ENCODE data around the gene CNOT2. TPM values are rescaled to one million over a fixed set of nuclear protein-coding genes. Genes with fewer than 3 reads are reported as not detected.

The CNOT2 gene
- polyA plus RNA-seq, 1 of the 3 experiments (the other 2 are of a cell fraction), result 45.3 TPM

DNA sequence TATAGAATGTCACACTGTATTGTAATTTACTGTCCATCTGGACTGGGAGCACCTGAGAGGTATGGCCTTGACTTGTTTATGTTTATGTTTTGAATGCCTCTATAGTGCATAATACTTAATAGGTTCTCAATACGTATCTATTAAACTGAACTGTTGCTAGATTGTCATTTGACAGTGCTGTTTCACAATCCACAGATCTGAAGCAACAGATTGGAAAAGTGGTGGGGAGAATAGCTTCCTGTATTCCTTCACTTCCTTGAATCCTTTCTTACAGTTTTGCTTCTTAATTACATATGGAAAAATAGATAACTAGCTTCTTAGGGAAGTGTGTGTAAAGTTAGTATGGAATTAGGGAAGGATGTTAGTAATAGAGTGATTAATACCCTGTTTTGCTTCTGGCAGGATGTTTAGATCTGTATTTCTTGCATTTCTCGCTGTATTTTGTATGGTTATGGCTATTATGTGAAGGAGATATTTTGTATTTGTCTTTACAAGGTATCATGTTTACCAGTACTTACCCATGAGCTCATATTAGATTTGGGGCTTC is 4.5 kb downstream of the CNOT2 start:
- ChIA-PET CTCF (interaction anchor here (0.8 kb wide), 1 partner anchor 12 kb away, joined by 3 read pairs; no protein-coding TSS in a partner anchor), POLR2A (no interaction called here)
- TF ChIP-seq POLR2AphosphoS5 (IDR thresholded peaks at IDR 0.05; ENCODE audit: low read depth, low read length), result no peak
- no peak for TF ChIP-seq EP300 (IDR thresholded peaks at IDR 0.05; ENCODE audit: borderline replicate concordance in 1 of 2, low read depth in 1 of 2, low read length in 1 of 2)
- no peak for TF ChIP-seq RCOR1 (IDR thresholded peaks at IDR 0.05; ENCODE audit: low read length)
- TF ChIP-seq MEF2A (IDR thresholded peaks at IDR 0.05; ENCODE audit: borderline replicate concordance, low read depth), result no peak
- TF ChIP-seq USF2 (IDR thresholded peaks at IDR 0.05; ENCODE audit: borderline replicate concordance, low read depth, low read length), result no peak
- TF ChIP-seq RFX5 (IDR thresholded peaks at IDR 0.05; ENCODE audit: low read length), result no peak
- no peak for TF ChIP-seq SMC3 (IDR thresholded peaks at IDR 0.05; ENCODE audit: low read depth, low read length)
- TF ChIP-seq NFIC (IDR thresholded peaks at IDR 0.05; ENCODE audit: borderline replicate concordance), result no peak
- no peak for TF ChIP-seq PBX3 (IDR thresholded peaks at IDR 0.05)
- TF ChIP-seq SIN3A (IDR thresholded peaks at IDR 0.05; ENCODE audit: borderline replicate concordance, low read depth, low read length), result no peak
- no peak for TF ChIP-seq JUND (IDR thresholded peaks at IDR 0.05)
- no peak for TF ChIP-seq YY1 (IDR thresholded peaks at IDR 0.05; ENCODE audit: low read depth)
- no peak for TF ChIP-seq FOSL2 (IDR thresholded peaks at IDR 0.05; ENCODE audit: borderline replicate concordance, low read depth)
- no peak for TF ChIP-seq TEAD4 (IDR thresholded peaks at IDR 0.05; ENCODE audit: borderline replicate concordance, insufficient read depth)
- TF ChIP-seq GATA2 (CRISPR knock-in tag; IDR thresholded peaks at IDR 0.05), result no peak
- TF ChIP-seq CTCF (IDR thresholded peaks at IDR 0.05), result no peak
- TF ChIP-seq IRF3 (IDR thresholded peaks at IDR 0.05; ENCODE audit: low read depth, low read length), result no peak
- TF ChIP-seq FOXJ3 (CRISPR knock-in tag; IDR thresholded peaks at IDR 0.05), result no peak
- no peaks in the 10 kb centered on the region for H3K9me3 ChIP-seq
- H3K79me2 ChIP-seq (ENCODE audit: insufficient read depth), result peaks cover 92% of the 10 kb centered on the region
- DNase-seq, result no peak
- peak overlapping the region in 1 of 2 experiments; percentile 54; a peak in 1 of 4 replicates for H3K27ac ChIP-seq (ENCODE audit: low read depth in 2 of 2, low read length in 1 of 2)
- H3K4me2 ChIP-seq, result no peak overlapping the region
- H3K9ac ChIP-seq, result no peak overlapping the region
- H3K4me3 ChIP-seq (ENCODE audit: low read depth in 2 of 2, low read length in 1 of 2), result no peak overlapping the region; a peak in 1 of 4 replicates
- H3K36me3 ChIP-seq (replicated peaks in 1 of 2; ENCODE audit: control insufficient read depth in 1 of 2, insufficient read depth in 2 of 2, low read length in 1 of 2), result peaks cover 17 to 29% of the 10 kb centered on the region in 2 experiments
- H2AFZ ChIP-seq (ENCODE audit: low read depth), result no peak overlapping the region
- H3F3A ChIP-seq (replicated peaks; ENCODE audit: insufficient read depth), result peaks cover 19% of the 10 kb centered on the region
- 94% methylated on average over 2 of the region's 2 CpGs for WGBS (ENCODE audit: low lambda C conversion rate)
- peaks cover 10 to 22% of the 10 kb centered on the region in 2 experiments; a peak in 2 of 4 replicates for H3K4me1 ChIP-seq (ENCODE audit: control insufficient read depth in 1 of 2, insufficient read depth in 2 of 2, low read depth in 1 of 2, low read length in 1 of 2)
- H4K20me1 ChIP-seq (ENCODE audit: insufficient read depth), result peaks cover 82% of the 10 kb centered on the region
- H3K27me3 ChIP-seq (ENCODE audit: insufficient read depth), result no peaks in the 10 kb centered on the region
- no peaks in the 10 kb centered on the region for H3K9me2 ChIP-seq

All from SK-N-SH (cell line).